GM19238 (cell line): ENCODE data around the gene CELF2.
A peak's percentile ranks its signal among the peaks of the same experiment; 100 is the strongest.
"Not testable (repeated sequence)": the region's sequence is repeated elsewhere in the genome, so short reads cannot be mapped to it uniquely, and the experiment has no call there.

ENCODE experiments used
- DNase-seq: peaks from one replicate; pipeline ENCODE4 v3.0.0; 2011; ENCODE audit warnings: low spot score; ENCODE audit not compliant: insufficient read length

CELF2 gene

GRCh38 chr10:11170993-11171851, 153.6 kb downstream of the CELF2 start:
- DNase-seq: no peak

GRCh38 chr10:11173042-11173441, 155.4 kb downstream of the CELF2 start:
- no peak for DNase-seq

GRCh38 chr10:11175823-11176243, 158.2 kb downstream of the CELF2 start:
- no peak for DNase-seq

- no peak for DNase-seq
Measured at GRCh38 chr10:11176746-11177145, 159.1 kb downstream of the CELF2 start.

- no peak for DNase-seq
Measured at GRCh38 chr10:11177381-11177780, 159.7 kb downstream of the CELF2 start.

GRCh38 chr10:11177926-11178471, 160.3 kb downstream of the CELF2 start:
- DNase-seq: no peak

GRCh38 chr10:11178606-11179515, 161.2 kb downstream of the CELF2 start:
- DNase-seq: peak; percentile 42

GRCh38 chr10:11179516-11180105, 161.9 kb downstream of the CELF2 start:
- no peak for DNase-seq

GRCh38 chr10:11180228-11180627, 162.6 kb downstream of the CELF2 start:
- no peak for DNase-seq

GRCh38 chr10:11181978-11182377, 164.3 kb downstream of the CELF2 start:
- DNase-seq: no peak

GRCh38 chr10:11183015-11183414, 165.3 kb downstream of the CELF2 start:
- no peak for DNase-seq

GRCh38 chr10:11184093-11184492, 166.4 kb downstream of the CELF2 start:
- no peak for DNase-seq

GRCh38 chr10:11185128-11185665, 167.5 kb downstream of the CELF2 start:
- DNase-seq: not testable (repeated sequence)

GRCh38 chr10:11186374-11186773, 168.7 kb downstream of the CELF2 start:
- no peak for DNase-seq

- DNase-seq: no peak
Measured at GRCh38 chr10:11189582-11190376, 172.1 kb downstream of the CELF2 start.

GRCh38 chr10:11191190-11191589, 173.5 kb downstream of the CELF2 start:
- no peak for DNase-seq

GRCh38 chr10:11191678-11192077, 174.0 kb downstream of the CELF2 start:
- no peak for DNase-seq

- DNase-seq: no peak
Measured at GRCh38 chr10:11192304-11193000, 174.8 kb downstream of the CELF2 start.

- DNase-seq: no peak
Measured at GRCh38 chr10:11193001-11193551, 175.4 kb downstream of the CELF2 start.
